Sigmoid colon (tissue), 4 donors: ENCODE data around the gene MYH11.
"Not testable (repeated sequence)": the region's sequence is repeated elsewhere in the genome, so short reads cannot be mapped to it uniquely, and the experiment has no call there.

Experiments
- CTCF ChIP-seq, 4 experiments: fragments of 450-650 bp in 3 of 4; fragments of 200-600 bp in 1 of 4; IDR thresholded peaks; one replicate each; pipeline ENCODE4 v1.5.1; 2016 to 2019; ENCODE audit warnings: antibody characterized with exemption in 4 of 4, mild to moderate bottlenecking in 3 of 4, moderate library complexity in 2 of 4
- EP300 ChIP-seq, 4 donors: sonication (generic); formaldehyde crosslinking; IDR thresholded peaks; one replicate each; pipeline ENCODE4 v1.6.1; 2017; ENCODE audit warnings: antibody characterized with exemption in 4 of 4
- POLR2A ChIP-seq, 2 donors: fragments of 450-650 bp; IDR thresholded peaks; one replicate each; pipeline ENCODE4 v1.6.1; 2016; ENCODE audit warnings: antibody characterized with exemption in 2 of 2, mild to moderate bottlenecking in 2 of 2, moderate library complexity in 2 of 2

- not testable (repeated sequence) for TF ChIP-seq CTCF, POLR2A, EP300 (IDR thresholded peaks at IDR 0.05)
Observed at GRCh38 chr16:15655561-15655960, 201.3 kb downstream of the MYH11 start.
